ENCODE data around the gene LBH. TPM values are rescaled to one million over a fixed set of nuclear protein-coding genes. Genes with fewer than 3 reads are reported as not detected.
A peak's percentile ranks its signal among the peaks of the same experiment; 100 is the strongest.

LBH gene
- total RNA-seq, 1 experiment from 2014 or later, result 7.1 TPM

- H3K9ac ChIP-seq (ENCODE audit: low read length), result peak overlapping the region; percentile 52
- no peaks in the 10 kb centered on the region for H3K79me2 ChIP-seq (ENCODE audit: low read length)
- H3K4me2 ChIP-seq (ENCODE audit: low read depth, low read length, poor library complexity, severe bottlenecking), result peak overlapping the region; percentile 60
- H3K9me2 ChIP-seq (replicated peaks; ENCODE audit: insufficient read depth, low read length), result no peaks in the 10 kb centered on the region
- no peaks in the 10 kb centered on the region for H3K9me3 ChIP-seq (ENCODE audit: low read length)
- no peaks in the 10 kb centered on the region for H3K27me3 ChIP-seq (ENCODE audit: low read length)
- no peaks in the 10 kb centered on the region for H3K36me3 ChIP-seq (ENCODE audit: insufficient read depth, low read length)
- H4K20me1 ChIP-seq (ENCODE audit: insufficient read depth, low read depth, low read length), result no peaks in the 10 kb centered on the region
- H2AFZ ChIP-seq (ENCODE audit: low read length), result peak overlapping the region; percentile 66; the same call in 1 of the 2 replicates
- H3K4me1 ChIP-seq (ENCODE audit: low read length), result peaks cover 38% of the 10 kb centered on the region
- H3K4me3 ChIP-seq (ENCODE audit: low read length), result peak overlapping the region; percentile 29; the same call in 1 of the 2 replicates
- peak; percentile 54 for DNase-seq
- no peak overlapping the region for H3K27ac ChIP-seq (ENCODE audit: low read length)
Measured at GRCh38 chr2:30225131-30225762, 6.1 kb upstream of the LBH start.

DNA sequence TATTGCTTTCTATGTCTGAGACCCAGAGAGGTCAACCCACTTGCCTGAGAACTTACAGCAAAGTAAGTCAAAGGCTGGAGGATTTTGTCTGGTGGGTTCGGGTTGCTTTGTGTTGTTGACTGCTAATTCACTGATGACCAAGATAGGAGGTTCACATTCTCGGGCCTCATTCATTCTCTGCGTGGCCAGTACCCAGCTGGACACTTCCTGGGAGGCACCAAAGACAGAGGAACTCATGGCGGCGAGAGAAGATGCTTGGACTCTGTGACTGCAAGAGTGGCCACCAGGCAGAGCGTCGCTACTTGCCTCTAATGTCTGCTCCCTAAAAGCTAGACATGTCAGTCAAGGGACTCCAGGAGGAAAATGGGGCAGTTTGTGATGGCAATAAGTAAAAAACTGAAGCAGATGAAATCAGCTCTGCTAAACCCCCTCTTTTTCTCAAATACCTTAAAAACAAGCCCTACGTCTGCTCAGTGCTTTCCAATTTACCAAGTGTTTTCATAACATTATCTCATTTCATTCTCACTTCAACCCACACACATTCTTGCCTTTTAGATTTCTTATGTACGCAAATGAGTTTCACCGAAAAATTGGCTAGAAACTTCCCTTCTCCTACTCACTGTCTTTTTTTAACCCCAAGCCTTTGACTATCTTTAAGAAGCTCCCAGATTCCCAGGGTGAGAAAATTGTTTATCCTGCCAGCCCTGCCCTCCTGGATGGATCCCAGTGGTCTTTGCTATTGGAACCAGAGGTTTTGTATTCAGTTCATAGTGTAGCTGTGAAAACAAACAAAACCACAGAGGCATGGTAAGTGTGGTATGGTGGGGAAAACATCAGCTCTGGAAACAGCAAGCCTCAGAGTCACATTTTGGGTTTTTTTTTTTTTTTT lies 4.9 kb upstream of the LBH start:
- Histone ChIP-seq H3K4me2 (ENCODE audit: low read depth, low read length, poor library complexity, severe bottlenecking) (no peak overlapping the region), H2AFZ (ENCODE audit: low read length) (no peak overlapping the region), H3K27me3 (ENCODE audit: low read length) (no peaks in the 10 kb centered on the region), H3K9me3 (ENCODE audit: low read length) (no peaks in the 10 kb centered on the region), H4K20me1 (ENCODE audit: insufficient read depth, low read depth, low read length) (no peaks in the 10 kb centered on the region), H3K4me3 (ENCODE audit: low read length) (no peak overlapping the region), H3K36me3 (ENCODE audit: insufficient read depth, low read length) (no peaks in the 10 kb centered on the region), H3K9me2 (replicated peaks; ENCODE audit: insufficient read depth, low read length) (no peaks in the 10 kb centered on the region), H3K27ac (ENCODE audit: low read length) (no peak overlapping the region), H3K79me2 (ENCODE audit: low read length) (no peaks in the 10 kb centered on the region), H3K9ac (ENCODE audit: low read length) (no peak overlapping the region), H3K4me1 (ENCODE audit: low read length) (peaks cover 47% of the 10 kb centered on the region)
- DNase-seq, result no peak

GRCh38 chr2:30229596-30229995 lies 1.7 kb upstream of the LBH start:
- Histone ChIP-seq H3K9me2 (replicated peaks; ENCODE audit: insufficient read depth, low read length) (no peaks in the 10 kb centered on the region), H3K27ac (ENCODE audit: low read length) (no peak overlapping the region), H2AFZ (ENCODE audit: low read length) (no peak overlapping the region), H3K4me1 (ENCODE audit: low read length) (peaks cover 41% of the 10 kb centered on the region), H3K9ac (ENCODE audit: low read length) (no peak overlapping the region), H3K36me3 (ENCODE audit: insufficient read depth, low read length) (no peaks in the 10 kb centered on the region), H3K27me3 (ENCODE audit: low read length) (no peaks in the 10 kb centered on the region), H3K4me3 (ENCODE audit: low read length) (no peak overlapping the region), H3K9me3 (ENCODE audit: low read length) (no peaks in the 10 kb centered on the region), H4K20me1 (ENCODE audit: insufficient read depth, low read depth, low read length) (no peaks in the 10 kb centered on the region), H3K79me2 (ENCODE audit: low read length) (no peaks in the 10 kb centered on the region), H3K4me2 (ENCODE audit: low read depth, low read length, poor library complexity, severe bottlenecking) (no peak overlapping the region)
- no peak for DNase-seq

DNA sequence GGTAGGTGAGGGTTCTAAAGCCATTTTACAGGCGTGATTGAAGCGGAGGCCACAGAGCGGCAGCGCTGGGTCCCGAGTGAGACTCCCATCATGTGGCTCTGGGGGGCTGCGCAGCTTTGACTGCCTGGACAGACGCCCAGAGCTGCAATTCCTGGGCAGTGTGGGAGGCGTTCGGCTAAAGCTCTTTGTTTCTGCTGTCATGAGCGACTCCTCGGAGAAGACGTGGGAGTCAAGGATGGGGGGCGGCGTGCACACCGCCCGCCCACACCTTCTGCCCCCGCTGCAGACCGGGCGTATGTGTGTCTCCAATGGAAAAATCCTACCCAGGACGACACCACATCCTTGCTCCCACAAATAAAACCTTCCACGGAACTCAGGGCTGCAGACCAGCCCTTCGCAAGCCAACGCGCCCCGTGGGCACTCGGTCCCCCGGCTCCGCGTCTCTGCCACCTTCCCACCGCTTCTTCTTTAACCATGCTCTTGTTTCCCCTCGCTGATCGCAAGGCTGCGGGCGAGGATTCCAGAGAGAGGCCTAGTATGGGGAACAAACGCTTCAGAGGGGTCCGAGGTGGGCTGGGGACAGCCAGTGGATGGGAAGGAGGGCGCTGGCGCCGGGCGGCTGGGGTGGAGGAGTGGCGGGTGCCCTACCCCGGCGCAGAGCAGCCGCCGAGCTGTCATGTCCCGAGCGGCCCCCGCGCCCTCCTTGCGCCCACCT lies 680 bp upstream of the LBH start:
- no peaks in the 10 kb centered on the region for H3K36me3 ChIP-seq (ENCODE audit: insufficient read depth, low read length)
- H3K9me2 ChIP-seq (replicated peaks; ENCODE audit: insufficient read depth, low read length), result no peaks in the 10 kb centered on the region
- H3K79me2 ChIP-seq (ENCODE audit: low read length), result no peaks in the 10 kb centered on the region
- peak overlapping the region; percentile 67 for H3K4me3 ChIP-seq (ENCODE audit: low read length)
- H3K4me1 ChIP-seq (ENCODE audit: low read length), result peaks cover 31% of the 10 kb centered on the region
- H2AFZ ChIP-seq (ENCODE audit: low read length), result peak overlapping the region; percentile 67; the same call in 1 of the 2 replicates
- H3K9ac ChIP-seq (ENCODE audit: low read length), result peak overlapping the region; percentile 58
- DNase-seq, result no peak
- no peaks in the 10 kb centered on the region for H3K9me3 ChIP-seq (ENCODE audit: low read length)
- peak overlapping the region; percentile 82 for H3K4me2 ChIP-seq (ENCODE audit: low read depth, low read length, poor library complexity, severe bottlenecking)
- no peaks in the 10 kb centered on the region for H4K20me1 ChIP-seq (ENCODE audit: insufficient read depth, low read depth, low read length)
- H3K27me3 ChIP-seq (ENCODE audit: low read length), result no peaks in the 10 kb centered on the region
- H3K27ac ChIP-seq (ENCODE audit: low read length), result no peak overlapping the region

DNA sequence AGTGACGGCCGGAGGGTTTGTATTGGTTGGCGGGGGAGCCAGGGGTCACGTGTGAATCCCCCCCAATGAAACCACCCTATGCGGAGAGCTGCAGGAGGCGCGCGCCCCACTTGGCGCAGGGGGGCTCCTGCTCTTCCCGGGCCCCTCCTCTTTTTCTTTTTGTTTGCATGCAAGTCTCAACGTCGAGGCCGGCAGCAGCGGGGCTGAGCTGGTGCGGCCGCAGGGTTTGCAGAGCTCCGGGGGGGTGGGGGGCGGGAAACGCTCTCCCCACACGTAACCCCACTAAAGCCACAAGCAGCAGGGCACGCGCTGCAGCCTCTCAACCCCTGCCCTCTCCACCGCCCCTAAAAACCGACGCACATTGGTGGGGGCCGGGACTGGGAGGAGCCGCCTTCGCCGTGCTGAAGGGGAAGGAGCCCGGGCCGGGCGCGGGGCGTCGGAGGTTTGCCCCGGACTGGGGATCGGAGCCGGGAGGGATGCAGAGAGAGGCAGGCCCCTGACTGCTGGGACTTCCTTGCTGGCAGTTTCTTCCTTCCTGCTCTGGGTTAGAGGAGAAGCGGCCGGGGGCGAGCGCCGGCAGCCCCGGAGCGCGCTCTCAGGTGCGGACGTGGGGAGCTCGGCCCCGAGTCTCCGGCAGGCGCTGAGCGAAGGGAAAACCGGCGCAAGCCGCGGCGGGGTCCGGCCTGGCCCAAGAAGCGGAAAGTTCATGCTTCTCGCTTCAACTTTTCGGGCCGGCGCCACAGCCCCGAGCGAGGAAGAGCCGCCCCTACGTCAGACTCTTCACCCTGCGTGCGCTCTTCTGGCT lies 864 bp downstream of the LBH start:
- H2AFZ ChIP-seq (ENCODE audit: low read length), result peak overlapping the region; percentile 86
- H3K9ac ChIP-seq (ENCODE audit: low read length), result peak overlapping the region; percentile 58
- peaks cover 24% of the 10 kb centered on the region for H3K4me1 ChIP-seq (ENCODE audit: low read length)

GRCh38 chr2:30232801-30233130 lies 1.4 kb downstream of the LBH start:
- no peaks in the 10 kb centered on the region for H3K79me2 ChIP-seq (ENCODE audit: low read length)
- H2AFZ ChIP-seq (ENCODE audit: low read length), result peak overlapping the region; percentile 86
- H3K27ac ChIP-seq (ENCODE audit: low read length), result no peak overlapping the region
- no peaks in the 10 kb centered on the region for H3K36me3 ChIP-seq (ENCODE audit: insufficient read depth, low read length)
- no peaks in the 10 kb centered on the region for H3K9me3 ChIP-seq (ENCODE audit: low read length)
- H3K9ac ChIP-seq (ENCODE audit: low read length), result peak overlapping the region; percentile 58
- H3K4me1 ChIP-seq (ENCODE audit: low read length), result peaks cover 24% of the 10 kb centered on the region
- no peaks in the 10 kb centered on the region for H3K9me2 ChIP-seq (replicated peaks; ENCODE audit: insufficient read depth, low read length)
- H4K20me1 ChIP-seq (ENCODE audit: insufficient read depth, low read depth, low read length), result no peaks in the 10 kb centered on the region
- DNase-seq, result no peak
- H3K27me3 ChIP-seq (ENCODE audit: low read length), result no peaks in the 10 kb centered on the region
- H3K4me2 ChIP-seq (ENCODE audit: low read depth, low read length, poor library complexity, severe bottlenecking), result peak overlapping the region; percentile 82
- peak overlapping the region; percentile 67 for H3K4me3 ChIP-seq (ENCODE audit: low read length)

More for the DNA sequence above, 864 bp downstream of the LBH start:
- Histone ChIP-seq H3K27ac (ENCODE audit: low read length) (no peak overlapping the region), H3K9me3 (ENCODE audit: low read length) (no peaks in the 10 kb centered on the region), H3K4me2 (ENCODE audit: low read depth, low read length, poor library complexity, severe bottlenecking) (peak overlapping the region; percentile 82), H3K27me3 (ENCODE audit: low read length) (no peaks in the 10 kb centered on the region), H3K9me2 (replicated peaks; ENCODE audit: insufficient read depth, low read length) (no peaks in the 10 kb centered on the region), H3K79me2 (ENCODE audit: low read length) (no peaks in the 10 kb centered on the region), H3K36me3 (ENCODE audit: insufficient read depth, low read length) (no peaks in the 10 kb centered on the region), H3K4me3 (ENCODE audit: low read length) (peak overlapping the region; percentile 67), H4K20me1 (ENCODE audit: insufficient read depth, low read depth, low read length) (no peaks in the 10 kb centered on the region)
- DNase-seq, result peak; percentile 48

DNA sequence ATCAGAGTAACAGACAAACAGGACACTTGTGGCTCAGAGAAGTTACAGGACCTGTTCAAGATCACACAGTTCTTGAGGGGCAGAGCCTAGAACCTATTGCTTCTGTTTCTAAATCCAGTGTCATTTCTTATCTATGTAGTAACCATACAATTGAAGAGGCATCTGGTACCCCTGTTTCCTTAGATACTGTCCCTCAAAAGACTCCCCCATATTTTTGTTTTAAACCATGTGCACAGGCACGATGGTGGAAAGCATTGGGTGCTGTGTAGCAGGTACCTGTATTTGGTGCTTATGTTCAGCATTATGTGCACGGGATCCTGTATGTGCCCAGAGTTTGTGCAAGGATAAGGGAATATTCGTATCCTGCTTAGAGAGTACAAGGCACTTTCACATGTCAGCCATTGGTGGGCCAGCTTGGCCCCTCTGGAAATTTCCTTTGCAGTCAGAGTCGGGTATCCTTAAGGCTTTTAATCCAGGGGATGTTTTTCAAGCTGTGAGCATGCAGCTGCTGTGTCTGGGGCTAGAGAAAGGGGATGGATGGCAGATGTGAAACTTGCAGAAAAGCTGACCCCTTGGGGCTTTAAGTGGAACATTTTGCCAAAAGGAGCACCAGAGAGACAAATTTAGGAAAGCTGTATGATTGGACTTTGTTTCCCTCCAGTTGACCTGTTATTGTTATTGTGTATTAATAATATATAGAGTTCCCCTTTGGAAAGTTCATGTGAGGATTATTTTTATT lies 2.1 kb downstream of the LBH start:
- no peak overlapping the region for H3K4me2 ChIP-seq (ENCODE audit: low read depth, low read length, poor library complexity, severe bottlenecking)
- H3K4me1 ChIP-seq (ENCODE audit: low read length), result peaks cover 24% of the 10 kb centered on the region

More for the DNA sequence above, 2.1 kb downstream of the LBH start:
- Histone ChIP-seq H2AFZ (ENCODE audit: low read length) (no peak overlapping the region), H3K9me2 (replicated peaks; ENCODE audit: insufficient read depth, low read length) (no peaks in the 10 kb centered on the region), H4K20me1 (ENCODE audit: insufficient read depth, low read depth, low read length) (no peaks in the 10 kb centered on the region), H3K9me3 (ENCODE audit: low read length) (no peaks in the 10 kb centered on the region), H3K79me2 (ENCODE audit: low read length) (no peaks in the 10 kb centered on the region), H3K4me3 (ENCODE audit: low read length) (no peak overlapping the region), H3K27ac (ENCODE audit: low read length) (no peak overlapping the region), H3K27me3 (ENCODE audit: low read length) (no peaks in the 10 kb centered on the region), H3K36me3 (ENCODE audit: insufficient read depth, low read length) (no peaks in the 10 kb centered on the region), H3K9ac (ENCODE audit: low read length) (no peak overlapping the region)
- DNase-seq, result no peak

Measured in Karpas-422 (cell line).